Testis (tissue), 2 donors: ENCODE data around the gene PHF21A.

ENCODE experiments used
- POLR2A ChIP-seq: fragments of 450-650 bp; IDR thresholded peaks from one replicate; pipeline ENCODE4 v1.6.1; 2017; ENCODE audit warnings: antibody characterized with exemption, mild to moderate bottlenecking, moderate library complexity
- TF ChIP-seq, protein P1 (sequence below), 3 experiments: fragments of 450-650 bp in 2 of 3; fragments of 200-600 bp in 1 of 3; sonication (generic) in 1 of 3; IDR thresholded peaks; one replicate each; pipeline ENCODE4 v1.5.1; 2016 to 2019; ENCODE audit warnings: antibody characterized with exemption in 3 of 3, mild to moderate bottlenecking in 2 of 3, moderate library complexity in 1 of 3

DNA sequence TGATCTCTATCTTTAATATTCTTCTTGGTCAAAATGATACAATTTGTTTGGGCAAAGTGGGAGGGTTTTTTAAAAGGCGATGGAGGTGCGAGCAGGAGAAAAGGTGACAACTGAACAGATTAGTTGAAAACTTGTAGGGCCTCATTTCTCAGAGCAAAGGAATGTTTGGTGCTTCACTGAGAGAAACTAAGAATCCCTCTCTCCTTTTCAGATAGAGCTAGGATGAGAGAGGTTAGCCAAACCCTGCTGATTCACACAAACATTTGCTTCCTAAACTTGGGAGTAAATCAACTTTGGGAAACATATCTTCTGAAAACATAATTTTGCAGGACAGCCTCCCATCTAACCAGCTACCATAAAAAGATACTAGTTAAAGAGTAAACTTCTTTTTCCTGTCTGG is 57.0 kb downstream of the PHF21A start:
- TF ChIP-seq, protein P1, sequence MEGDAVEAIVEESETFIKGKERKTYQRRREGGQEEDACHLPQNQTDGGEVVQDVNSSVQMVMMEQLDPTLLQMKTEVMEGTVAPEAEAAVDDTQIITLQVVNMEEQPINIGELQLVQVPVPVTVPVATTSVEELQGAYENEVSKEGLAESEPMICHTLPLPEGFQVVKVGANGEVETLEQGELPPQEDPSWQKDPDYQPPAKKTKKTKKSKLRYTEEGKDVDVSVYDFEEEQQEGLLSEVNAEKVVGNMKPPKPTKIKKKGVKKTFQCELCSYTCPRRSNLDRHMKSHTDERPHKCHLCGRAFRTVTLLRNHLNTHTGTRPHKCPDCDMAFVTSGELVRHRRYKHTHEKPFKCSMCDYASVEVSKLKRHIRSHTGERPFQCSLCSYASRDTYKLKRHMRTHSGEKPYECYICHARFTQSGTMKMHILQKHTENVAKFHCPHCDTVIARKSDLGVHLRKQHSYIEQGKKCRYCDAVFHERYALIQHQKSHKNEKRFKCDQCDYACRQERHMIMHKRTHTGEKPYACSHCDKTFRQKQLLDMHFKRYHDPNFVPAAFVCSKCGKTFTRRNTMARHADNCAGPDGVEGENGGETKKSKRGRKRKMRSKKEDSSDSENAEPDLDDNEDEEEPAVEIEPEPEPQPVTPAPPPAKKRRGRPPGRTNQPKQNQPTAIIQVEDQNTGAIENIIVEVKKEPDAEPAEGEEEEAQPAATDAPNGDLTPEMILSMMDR (IDR thresholded peaks at IDR 0.05), result no peak
- no peak for TF ChIP-seq POLR2A
